ENCODE results near the gene FAM13C. TPM values are rescaled to one million over a fixed set of nuclear protein-coding genes. Genes with fewer than 3 reads are reported as not detected.
"Not testable (repeated sequence)": the region's sequence is repeated elsewhere in the genome, so short reads cannot be mapped to it uniquely, and the experiment has no call there.

FAM13C gene
- 0.46 and 2.4 TPM in 2 replicates for total RNA-seq (2014; rRNA removed; shearing (Covaris generic))

DNA sequence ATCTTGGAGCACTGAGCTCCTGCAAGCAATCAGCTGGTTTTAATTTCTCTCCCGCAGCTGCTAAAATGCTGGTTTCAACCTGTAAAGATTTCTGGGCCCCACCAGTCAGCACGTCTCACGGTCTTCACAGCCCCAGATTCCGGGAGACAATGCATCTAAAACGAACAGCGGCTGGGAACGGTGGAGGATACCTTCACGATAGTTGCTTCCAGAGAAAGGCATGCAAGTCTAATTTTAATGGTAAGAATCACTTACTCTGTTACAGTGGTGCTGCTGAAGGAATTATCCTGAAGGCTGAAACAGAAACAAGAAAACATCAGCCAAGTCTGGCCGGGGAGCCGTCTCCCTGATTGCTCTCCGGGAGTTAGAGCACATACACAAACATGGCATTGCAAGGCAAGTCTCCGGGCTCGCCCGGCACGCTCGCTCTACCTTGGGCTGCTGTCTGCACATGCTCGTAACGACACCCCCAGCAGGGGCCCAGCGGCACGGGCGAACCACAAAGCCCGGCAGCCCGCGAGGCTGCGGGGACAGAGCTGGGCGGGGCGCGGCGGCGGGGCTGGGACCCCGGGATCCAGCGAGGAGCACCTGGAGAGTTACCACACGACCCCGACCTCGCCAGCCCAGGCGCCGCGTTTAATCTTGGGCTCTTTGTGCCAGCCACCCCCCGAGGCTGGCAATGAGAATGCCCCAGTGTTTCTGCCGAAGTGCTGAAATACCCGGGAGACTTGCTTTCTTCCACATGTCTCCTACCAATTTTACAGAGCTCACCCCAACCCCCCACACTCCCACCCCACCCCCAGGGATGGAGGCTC lies at the start of gene FAM13C:
FAM13C (minus strand) TSS at position 406 of the 815 bp plus-strand sequence; CDS start at position 317, 89 bp downstream.
- DNase-seq (ENCODE audit: low read depth), result peak; percentile 64

- DNase-seq (ENCODE audit: low read depth), result no peak
Measured at GRCh38 chr10:59405235-59405634, 42.9 kb upstream of the FAM13C start.

DNA sequence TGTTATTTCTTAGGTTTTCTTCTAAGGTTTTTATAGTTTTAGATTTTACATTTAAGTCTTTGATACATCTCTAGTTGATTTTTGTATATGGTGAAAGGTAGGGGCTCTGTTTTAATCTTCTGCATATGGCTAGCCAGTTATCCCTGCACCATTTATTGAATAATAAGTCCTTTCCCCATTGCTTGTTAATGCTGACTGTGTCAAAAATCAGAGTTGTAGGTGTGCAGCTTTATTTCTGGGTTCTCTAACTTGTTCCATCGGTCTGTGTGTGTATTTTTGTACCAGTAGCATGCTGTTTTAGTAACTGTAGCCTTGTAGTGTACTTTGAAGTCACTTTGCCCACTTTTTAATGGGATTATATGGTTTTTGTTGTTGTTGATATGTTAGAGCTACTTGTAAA lies 37.9 kb upstream of the FAM13C start:
- no peak for DNase-seq (ENCODE audit: low read depth)

- DNase-seq (ENCODE audit: low read depth), result not testable (repeated sequence)
Measured at GRCh38 chr10:59399329-59399728, 37.0 kb upstream of the FAM13C start.

GRCh38 chr10:59397961-59398360 lies 35.6 kb upstream of the FAM13C start:
- no peak for DNase-seq (ENCODE audit: low read depth)

GRCh38 chr10:59395984-59396383 lies 33.6 kb upstream of the FAM13C start:
- DNase-seq (ENCODE audit: low read depth), result no peak

GRCh38 chr10:59393349-59393748 lies 31.0 kb upstream of the FAM13C start:
- DNase-seq (ENCODE audit: low read depth), result no peak

DNA sequence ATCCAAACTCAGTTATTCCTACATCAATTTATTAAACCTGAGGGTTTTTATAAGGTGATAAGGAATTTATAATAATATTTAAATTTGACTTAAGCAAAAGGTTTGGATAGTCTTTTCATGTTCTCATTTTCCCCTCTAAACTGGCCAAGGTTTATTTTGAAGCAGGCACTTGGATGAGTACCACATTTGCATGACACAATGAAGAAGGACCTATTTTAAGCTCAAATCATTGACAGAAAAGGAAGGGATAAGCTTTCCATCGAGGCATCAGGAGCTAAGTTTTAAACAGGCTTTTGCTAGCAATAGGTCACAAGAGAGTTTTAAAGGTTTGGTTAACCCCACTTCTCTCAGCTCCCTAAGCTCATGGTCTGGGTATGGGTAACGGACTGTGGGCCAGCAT lies 28.7 kb upstream of the FAM13C start:
- no peak for DNase-seq (ENCODE audit: low read depth)

DNA sequence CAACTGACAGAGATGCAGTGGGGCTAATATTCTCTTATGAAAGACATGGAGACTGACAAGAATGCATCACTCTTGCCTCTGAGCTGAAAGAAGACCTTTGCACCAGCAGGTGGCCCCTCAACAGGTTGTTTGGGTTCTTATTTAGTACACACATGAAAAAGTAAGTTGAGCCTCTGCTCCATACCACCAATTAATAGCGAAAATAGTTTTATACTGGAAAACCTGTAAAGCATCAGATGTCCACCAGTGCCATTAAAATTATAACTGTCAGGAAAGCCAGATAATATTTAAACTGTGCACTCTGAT lies 26.3 kb upstream of the FAM13C start:
- DNase-seq (ENCODE audit: low read depth), result no peak

DNA sequence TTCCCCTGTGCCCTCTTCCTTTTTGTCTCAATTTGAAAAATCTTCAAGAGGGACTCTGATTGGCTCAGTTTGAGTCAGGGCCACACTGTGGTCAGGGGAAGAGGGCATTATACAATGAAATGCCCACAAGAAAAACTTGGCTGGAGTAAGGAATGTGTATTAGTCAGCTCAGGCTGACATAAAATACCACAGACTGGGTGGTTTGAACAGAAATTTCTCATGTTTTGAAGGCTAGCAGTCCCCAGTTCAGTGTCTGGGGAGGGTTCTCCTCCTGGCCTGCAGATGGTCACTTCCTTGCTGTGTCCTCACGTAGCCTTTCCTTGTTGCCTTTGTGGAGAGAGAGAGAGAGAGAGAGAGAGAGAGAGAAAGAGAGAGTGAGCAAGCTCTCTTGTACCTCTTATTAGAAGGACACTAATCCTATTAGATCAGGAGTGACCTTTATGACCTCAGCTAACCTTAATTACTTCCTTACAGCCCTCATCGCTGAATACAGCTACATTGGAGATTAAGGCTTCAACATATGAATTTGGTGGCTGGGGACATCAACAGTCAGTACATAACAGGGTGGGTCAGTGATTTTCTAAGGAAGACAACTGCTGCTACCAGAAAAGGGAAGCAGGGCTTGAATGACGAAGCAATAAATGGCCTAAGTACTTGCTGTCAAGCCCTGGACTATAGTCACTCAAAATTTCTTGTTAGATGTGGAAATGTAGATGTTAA lies 25.8 kb upstream of the FAM13C start:
- peak; percentile 83 for DNase-seq (ENCODE audit: low read depth)

DNA sequence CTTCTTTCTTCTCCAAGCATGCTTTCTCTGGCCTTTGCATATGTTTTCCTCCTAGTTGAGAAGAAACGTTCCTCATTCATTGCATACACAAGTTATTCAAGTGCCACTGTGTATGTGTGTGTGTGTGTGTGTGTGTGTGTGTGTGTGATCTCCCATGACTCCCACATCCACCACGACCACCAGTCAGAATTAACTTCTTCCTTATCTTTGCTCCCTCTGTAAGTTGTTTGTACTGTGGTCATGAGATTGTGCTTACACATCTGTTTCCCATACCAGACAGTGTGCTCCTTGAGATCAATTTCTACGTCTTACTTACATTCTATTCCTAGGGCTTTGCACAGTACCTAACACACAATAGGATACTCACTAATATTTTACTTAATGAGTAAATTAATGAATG lies 22.4 kb upstream of the FAM13C start:
- no peak for DNase-seq (ENCODE audit: low read depth)

DNA sequence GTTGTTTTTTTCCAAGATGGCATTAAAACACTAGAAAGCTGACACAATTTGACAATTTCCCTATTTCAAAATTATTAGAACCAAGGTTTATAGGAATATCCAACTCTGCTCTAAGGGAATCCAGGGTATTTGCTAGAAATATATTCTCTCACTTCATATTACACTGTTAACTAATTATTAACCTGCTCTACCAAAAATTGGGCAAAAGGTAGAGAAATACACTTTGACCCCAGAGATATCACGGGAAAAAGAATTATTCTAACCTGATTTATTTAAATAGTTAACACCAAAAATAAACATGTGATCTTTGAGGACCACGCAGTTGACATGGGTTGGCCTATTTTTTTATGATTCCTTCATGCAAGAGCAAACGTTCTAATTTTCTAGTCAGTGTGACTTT lies 21.6 kb upstream of the FAM13C start:
- no peak for DNase-seq (ENCODE audit: low read depth)

- no peak for DNase-seq (ENCODE audit: low read depth)
Measured at GRCh38 chr10:59383436-59383835, 21.1 kb upstream of the FAM13C start.

DNA sequence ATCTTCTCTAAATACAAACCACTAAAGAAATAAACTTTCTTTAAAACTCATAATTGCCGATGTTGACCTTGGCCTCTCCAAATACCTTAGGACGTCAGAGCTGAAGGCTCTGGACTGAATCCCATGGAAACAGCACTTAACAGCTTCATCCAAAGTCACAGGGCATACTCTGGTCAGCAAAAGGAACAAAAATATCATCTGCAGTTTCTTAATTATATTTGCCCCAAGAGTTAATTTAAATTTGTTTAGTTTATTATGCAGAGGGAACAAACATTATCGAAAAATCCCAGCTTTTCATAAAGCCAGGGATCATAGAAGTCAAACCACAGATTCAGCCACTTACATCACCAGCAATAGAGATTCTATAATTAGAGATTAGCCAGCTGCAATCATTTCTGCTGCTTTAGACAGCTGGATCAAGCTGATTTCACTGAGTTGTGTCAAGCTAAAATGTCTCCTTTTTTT lies 20.5 kb upstream of the FAM13C start:
- no peak for DNase-seq (ENCODE audit: low read depth)

DNA sequence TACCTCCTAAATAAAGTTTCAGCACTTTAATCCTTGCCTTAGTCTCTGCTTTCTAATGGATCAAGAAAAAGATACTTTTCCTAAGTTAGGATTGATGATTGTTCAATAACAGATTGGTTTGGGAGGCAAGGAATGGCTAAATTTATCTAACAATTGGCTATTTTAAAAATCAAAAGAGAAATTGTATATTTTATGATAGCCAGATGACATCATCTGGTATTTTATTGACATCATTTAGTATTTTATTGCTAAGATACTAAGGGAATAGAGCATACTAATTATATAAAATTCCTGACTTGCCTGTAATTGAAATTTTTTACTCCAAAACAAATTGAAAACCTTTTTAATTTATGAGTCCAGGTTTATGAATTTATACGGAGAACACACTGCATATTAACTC lies 19.3 kb upstream of the FAM13C start:
- no peak for DNase-seq (ENCODE audit: low read depth)

GRCh38 chr10:59376846-59377245 lies 14.5 kb upstream of the FAM13C start:
- peak; percentile 4 for DNase-seq (ENCODE audit: low read depth)

DNA sequence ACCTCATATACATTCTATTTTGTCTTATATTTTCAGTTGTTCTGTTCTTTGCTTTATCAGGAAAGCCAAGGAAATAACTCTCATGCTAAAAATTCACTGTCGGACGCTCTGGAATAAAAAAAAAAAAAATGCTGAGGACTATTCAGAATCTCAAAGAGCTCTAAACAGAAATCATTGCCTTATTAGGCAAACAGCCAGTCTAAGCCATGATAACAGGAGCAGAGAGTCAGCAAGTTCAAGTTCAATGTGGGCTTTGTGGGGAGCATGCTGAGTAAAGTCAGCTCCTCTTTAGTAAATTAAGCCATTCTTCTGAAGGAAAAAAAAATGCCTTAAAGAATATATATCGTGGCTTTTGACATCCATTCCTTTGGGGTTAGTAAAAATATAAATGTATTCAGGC lies 13.6 kb upstream of the FAM13C start:
- no peak for DNase-seq (ENCODE audit: low read depth)

DNA sequence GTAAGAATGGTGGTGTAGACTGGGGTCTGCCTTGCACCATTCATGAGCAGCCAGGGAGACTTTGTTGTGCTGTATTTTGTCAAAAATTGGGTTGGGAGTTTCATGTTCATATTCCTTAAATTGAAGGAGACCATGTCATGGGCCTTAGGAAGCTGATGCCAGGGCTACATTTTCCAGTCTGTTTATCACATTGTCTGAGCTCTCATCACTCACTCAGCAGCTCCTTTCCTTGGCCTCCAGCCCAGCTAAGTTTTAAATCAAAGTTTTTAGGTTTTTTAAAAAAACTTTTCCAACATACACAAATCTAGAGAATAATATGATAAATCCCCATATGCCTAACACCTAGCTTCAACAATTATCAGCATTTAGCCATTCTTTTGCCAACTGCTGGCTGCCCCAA lies 12.6 kb upstream of the FAM13C start:
- no peak for DNase-seq (ENCODE audit: low read depth)

GRCh38 chr10:59373071-59373470 lies 10.7 kb upstream of the FAM13C start:
- no peak for DNase-seq (ENCODE audit: low read depth)

DNA sequence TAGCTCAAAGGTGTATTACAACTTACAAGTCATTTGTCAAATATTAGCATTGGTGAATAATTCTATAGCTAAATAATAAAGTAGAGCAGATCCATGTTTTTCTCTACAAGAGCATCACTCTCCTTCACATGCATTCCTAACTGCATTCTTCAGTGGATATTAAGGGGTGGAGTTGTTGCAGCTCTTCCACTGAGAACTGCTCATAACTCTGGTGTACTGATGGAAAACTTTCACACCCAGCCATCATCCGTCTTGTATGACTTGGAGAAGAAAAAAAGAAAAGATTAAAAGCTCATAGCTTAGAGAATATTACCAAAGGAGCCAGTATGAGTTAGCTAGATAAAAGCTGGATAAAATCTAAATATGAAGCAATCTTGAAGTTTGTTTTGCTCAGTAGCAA lies 10.2 kb upstream of the FAM13C start:
- DNase-seq (ENCODE audit: low read depth), result no peak

DNA sequence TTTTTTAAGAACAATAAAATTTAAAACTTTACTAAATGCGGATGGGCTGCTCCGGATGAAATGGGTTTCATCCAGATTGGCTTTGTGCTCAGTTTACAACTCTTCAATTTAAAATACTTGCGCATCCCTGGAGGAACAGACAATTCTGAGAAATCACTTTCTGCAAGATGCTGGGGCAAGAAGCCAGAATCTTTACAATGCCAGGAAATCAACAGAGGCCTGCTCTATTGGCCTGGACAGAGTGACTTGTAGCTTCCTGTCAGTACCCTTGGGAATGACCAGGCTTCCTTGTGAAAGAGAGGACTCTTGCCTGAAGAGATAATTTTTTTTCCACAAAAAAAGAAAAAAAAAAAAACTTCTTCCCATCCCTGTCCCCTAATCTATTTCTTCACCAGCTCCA lies 3.9 kb upstream of the FAM13C start:
- DNase-seq (ENCODE audit: low read depth), result no peak

DNA sequence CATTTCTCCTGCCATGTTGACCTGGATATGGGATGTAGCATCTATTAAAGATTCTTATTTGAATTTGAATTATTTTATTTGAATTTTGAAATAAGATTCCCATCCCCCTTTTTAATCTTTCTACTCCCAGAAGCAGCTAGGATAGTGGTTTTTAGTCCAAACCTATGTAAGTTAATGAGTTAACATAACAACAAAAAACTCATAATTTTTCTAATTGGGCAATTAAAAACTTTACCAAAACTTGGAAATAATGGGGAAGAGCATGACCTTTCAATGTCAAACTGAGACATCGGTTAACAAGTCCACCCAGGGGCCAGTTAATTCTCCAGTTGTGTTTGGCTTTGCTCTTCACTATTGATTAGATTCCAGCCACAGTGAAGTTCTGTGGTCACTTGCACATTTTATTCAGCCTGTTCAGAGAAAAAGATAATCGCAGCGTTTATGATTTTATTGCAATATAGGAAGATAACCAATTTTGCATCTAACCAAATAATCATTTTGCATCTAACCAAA lies 1.2 kb upstream of the FAM13C start:
- DNase-seq (ENCODE audit: low read depth), result no peak

DNA sequence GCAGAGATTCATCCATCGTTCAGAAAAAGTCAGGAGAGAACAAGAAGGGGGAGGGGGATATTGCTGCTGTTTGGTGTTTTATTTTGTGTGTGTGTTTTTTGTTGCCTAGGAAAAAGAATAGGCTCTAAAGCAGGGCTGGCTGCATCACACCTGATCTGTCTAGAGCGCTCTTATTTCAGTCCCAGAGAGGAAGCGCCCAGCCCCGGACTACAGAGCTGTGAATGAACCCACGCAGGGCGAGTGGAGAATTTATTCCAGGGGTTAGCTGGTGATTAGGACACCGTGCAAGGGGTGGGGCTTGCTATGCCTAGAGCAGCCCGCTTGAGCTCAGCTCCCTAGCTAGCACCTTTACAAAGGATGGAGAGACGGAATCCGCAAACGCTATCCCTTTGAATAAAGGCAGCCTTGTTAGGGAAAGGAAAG lies 621 bp upstream of the FAM13C start:
- peak; percentile 5 for DNase-seq (ENCODE audit: low read depth)
